ENCODE data around the gene SMCO2. TPM values are rescaled to one million over a fixed set of nuclear protein-coding genes. Genes with fewer than 3 reads are reported as not detected.

SMCO2 gene
- polyA plus RNA-seq, 3 donors, result 17.4 TPM; not detected in 2

GRCh38 chr12:27505109-27505508, 58.6 kb downstream of the SMCO2 start:
- Histone ChIP-seq H3K27me3 (ENCODE audit: control insufficient read depth in 2 of 2, insufficient read depth in 2 of 2, low read length in 2 of 2) (no peaks in the 10 kb centered on the region), H3K4me2 (replicated peaks; ENCODE audit: extremely low read depth, low read length, poor library complexity, severe bottlenecking) (no peak overlapping the region), H3K4me3 (replicated peaks in 1 of 3; ENCODE audit: low read depth in 2 of 3, low read length in 3 of 3) (no peak overlapping the region), H3K4me1 (ENCODE audit: control insufficient read depth in 1 of 2, insufficient read depth in 2 of 2, low read length in 2 of 2) (no peaks in the 10 kb centered on the region), H2AFZ (ENCODE audit: insufficient read depth, low read depth, low read length, poor library complexity, severe bottlenecking) (no peak overlapping the region), H4K20me1 (ENCODE audit: insufficient read depth, low read length) (no peaks in the 10 kb centered on the region), H3K9me3 (replicated peaks in 1 of 2; ENCODE audit: control insufficient read depth in 1 of 2, insufficient read depth in 1 of 2, low read length in 2 of 2) (no peaks in the 10 kb centered on the region), H3K27ac (ENCODE audit: low read depth in 1 of 2, low read length in 2 of 2) (no peak overlapping the region), H3K9ac (ENCODE audit: insufficient read depth, low read length, poor library complexity, severe bottlenecking) (no peak overlapping the region), H3K79me2 (ENCODE audit: insufficient read depth, low read length) (no peaks in the 10 kb centered on the region), H3K36me3 (replicated peaks in 1 of 2; ENCODE audit: control insufficient read depth in 1 of 2, insufficient read depth in 2 of 2, low read length in 2 of 2) (no peaks in the 10 kb centered on the region)
- no peak overlapping the region for H3K27ac Mint-ChIP-seq
- H3K27me3 Mint-ChIP-seq (ENCODE audit: low read depth in 3 of 3), result no peaks in the 10 kb centered on the region
- H3K4me1 Mint-ChIP-seq, result no peaks in the 10 kb centered on the region
- DNase-seq, result no peak
- WGBS (ENCODE audit: insufficient coverage), result no CpG with 5 or more reads among the region's 2 CpGs
- no peak for TF ChIP-seq CTCF (IDR thresholded peaks at IDR 0.05)
- no peaks in the 10 kb centered on the region for H3K36me3 Mint-ChIP-seq
- H3K4me3 Mint-ChIP-seq, result no peak overlapping the region
- H3K9me3 Mint-ChIP-seq, result peaks cover 0 to 8% (median 2%) of the 10 kb centered on the region in 7 donors
- intact Hi-C loops (cut with micrococcal nuclease), result no loop called here

- no peaks in the 10 kb centered on the region for H3K4me1 Mint-ChIP-seq
- no peak overlapping the region for H3K27ac ChIP-seq (ENCODE audit: low read depth in 1 of 2, low read length in 2 of 2)
- no peaks in the 10 kb centered on the region for H3K36me3 Mint-ChIP-seq
Measured at GRCh38 chr12:27505761-27506160, 59.2 kb downstream of the SMCO2 start.

More at GRCh38 chr12:27505761-27506160, 59.2 kb downstream of the SMCO2 start:
- Histone ChIP-seq H3K9ac (ENCODE audit: insufficient read depth, low read length, poor library complexity, severe bottlenecking) (no peak overlapping the region), H3K9me3 (replicated peaks in 1 of 2; ENCODE audit: control insufficient read depth in 1 of 2, insufficient read depth in 1 of 2, low read length in 2 of 2) (no peaks in the 10 kb centered on the region), H3K36me3 (replicated peaks in 1 of 2; ENCODE audit: control insufficient read depth in 1 of 2, insufficient read depth in 2 of 2, low read length in 2 of 2) (no peaks in the 10 kb centered on the region), H3K4me1 (ENCODE audit: control insufficient read depth in 1 of 2, insufficient read depth in 2 of 2, low read length in 2 of 2) (no peaks in the 10 kb centered on the region), H3K4me2 (replicated peaks; ENCODE audit: extremely low read depth, low read length, poor library complexity, severe bottlenecking) (no peak overlapping the region), H2AFZ (ENCODE audit: insufficient read depth, low read depth, low read length, poor library complexity, severe bottlenecking) (no peak overlapping the region), H3K79me2 (ENCODE audit: insufficient read depth, low read length) (no peaks in the 10 kb centered on the region), H3K4me3 (replicated peaks in 1 of 3; ENCODE audit: low read depth in 2 of 3, low read length in 3 of 3) (no peak overlapping the region), H3K27me3 (ENCODE audit: control insufficient read depth in 2 of 2, insufficient read depth in 2 of 2, low read length in 2 of 2) (no peaks in the 10 kb centered on the region), H4K20me1 (ENCODE audit: insufficient read depth, low read length) (no peaks in the 10 kb centered on the region)
- TF ChIP-seq CTCF (IDR thresholded peaks at IDR 0.05), result no peak
- Mint-ChIP-seq H3K9me3 (peaks cover 0 to 8% (median 2%) of the 10 kb centered on the region in 7 donors), H3K4me3 (no peak overlapping the region), H3K27ac (no peak overlapping the region), H3K27me3 (ENCODE audit: low read depth in 3 of 3) (no peaks in the 10 kb centered on the region)
- DNase-seq, result no peak
- intact Hi-C loops (cut with micrococcal nuclease), result no loop called here
